Mesenchymal stem cell (in vitro differentiated cells and primary cell): ENCODE results near the gene BFSP2.

Experiments used
- DNase-seq: peaks from one replicate; pipeline ENCODE4 v3.0.0-alpha.2; 2013
- H2AFZ ChIP-seq: one replicate; pipeline ENCODE4 v1.6.1; 2013; ENCODE audit warnings: low read depth, mild to moderate bottlenecking, control low read depth, inconsistent platforms, low read length, moderate library complexity
- H2AK5ac ChIP-seq: 2 replicates; pipeline ENCODE4 v1.6.1; 2013; ENCODE audit warnings: low read length, moderate library complexity, mild to moderate bottlenecking, inconsistent platforms; ENCODE audit not compliant: severe bottlenecking
- H2BK120ac ChIP-seq: one replicate; pipeline ENCODE4 v1.6.1; 2013; ENCODE audit warnings: low read depth, mild to moderate bottlenecking, inconsistent platforms, low read length, moderate library complexity
- H2BK12ac ChIP-seq, 2 experiments: one replicate each; pipeline ENCODE4 v1.6.1; 2013; ENCODE audit warnings: inconsistent platforms in 2 of 2, low read length in 2 of 2, mild to moderate bottlenecking in 2 of 2, moderate library complexity in 2 of 2, control low read depth in 1 of 2
- H2BK15ac ChIP-seq: one replicate; pipeline ENCODE4 v1.6.1; 2013; ENCODE audit warnings: mild to moderate bottlenecking, low read depth, inconsistent platforms; ENCODE audit not compliant: poor library complexity, severe bottlenecking
- H2BK5ac ChIP-seq: 2 replicates; pipeline ENCODE4 v1.6.1; 2013; ENCODE audit warnings: low read depth, mild to moderate bottlenecking, low read length, control low read depth, inconsistent platforms; ENCODE audit not compliant: poor library complexity, severe bottlenecking
- H3K14ac ChIP-seq, 2 experiments: one replicate each; pipeline ENCODE4 v1.6.1; 2013; ENCODE audit warnings: inconsistent platforms in 2 of 2, low read length in 2 of 2, control low read depth in 1 of 2, mild to moderate bottlenecking in 1 of 2, moderate library complexity in 1 of 2
- H3K18ac ChIP-seq, 2 experiments: one replicate each; pipeline ENCODE4 v1.6.1; 2013; ENCODE audit warnings: inconsistent platforms in 2 of 2, low read length in 2 of 2, control low read depth in 1 of 2, low read depth in 1 of 2, mild to moderate bottlenecking in 1 of 2
- H3K23ac ChIP-seq, 2 experiments: one replicate each; pipeline ENCODE4 v1.6.1; 2013; ENCODE audit warnings: inconsistent platforms in 2 of 2, low read length in 2 of 2, mild to moderate bottlenecking in 2 of 2, moderate library complexity in 2 of 2, control low read depth in 1 of 2
- H3K27ac ChIP-seq: 2 replicates; pipeline ENCODE4 v1.5.1; 2013; ENCODE audit warnings: mild to moderate bottlenecking, moderate library complexity, low read length, control low read depth, inconsistent platforms; ENCODE audit not compliant: poor library complexity, severe bottlenecking
- H3K27me3 ChIP-seq, 2 experiments: 2 replicates each; pipeline versions ENCODE4 v1.6.1 to v1.7.0; 2013; ENCODE audit warnings: low read length in 2 of 2, mild to moderate bottlenecking in 2 of 2, moderate library complexity in 2 of 2, control low read depth in 1 of 2, inconsistent platforms in 1 of 2; ENCODE audit not compliant: control insufficient read depth in 1 of 2, insufficient read depth in 1 of 2
- H3K36me3 ChIP-seq, 2 experiments: 2 replicates each; pipeline versions ENCODE4 v1.6.1 to v1.7.0; 2013; ENCODE audit warnings: low read length in 2 of 2, control low read depth in 1 of 2, inconsistent platforms in 1 of 2, low read depth in 1 of 2, mild to moderate bottlenecking in 1 of 2; ENCODE audit not compliant: insufficient read depth in 2 of 2, control insufficient read depth in 1 of 2
- H3K4ac ChIP-seq, 2 experiments: one replicate each; pipeline ENCODE4 v1.6.1; 2013; ENCODE audit warnings: inconsistent platforms in 2 of 2, low read length in 2 of 2, mild to moderate bottlenecking in 2 of 2, moderate library complexity in 2 of 2, control low read depth in 1 of 2, low read depth in 1 of 2
- H3K4me1 ChIP-seq: 2 replicates; pipeline ENCODE4 v1.6.1; 2013; ENCODE audit warnings: low read depth, low read length, control low read depth; ENCODE audit not compliant: control insufficient read depth, insufficient read depth
- H3K4me2 ChIP-seq: 2 replicates; pipeline ENCODE4 v1.6.1; 2013; ENCODE audit warnings: low read length, mild to moderate bottlenecking, inconsistent platforms; ENCODE audit not compliant: poor library complexity, severe bottlenecking
- H3K4me3 ChIP-seq, 2 experiments: 2 replicates each; pipeline versions ENCODE4 v1.5.1 to v1.7.0; 2013; ENCODE audit warnings: low read length in 2 of 2, mild to moderate bottlenecking in 2 of 2, control low read depth in 1 of 2, low read depth in 1 of 2; ENCODE audit not compliant: insufficient read depth in 1 of 2
- H3K79me1 ChIP-seq: replicated peaks from 2 replicates; pipeline ENCODE4 v1.6.1; 2013; ENCODE audit warnings: mild to moderate bottlenecking, control low read depth, low read length, inconsistent platforms; ENCODE audit not compliant: poor library complexity, severe bottlenecking
- H3K9ac ChIP-seq: 2 replicates; pipeline ENCODE4 v1.7.0; 2013; ENCODE audit warnings: mild to moderate bottlenecking, low read length, moderate library complexity
- H3K9me3 ChIP-seq: 2 replicates; pipeline ENCODE4 v1.7.0; 2013; ENCODE audit warnings: mild to moderate bottlenecking, low read length; ENCODE audit not compliant: control insufficient read depth
- H4K8ac ChIP-seq: one replicate; pipeline ENCODE4 v1.6.1; 2013; ENCODE audit warnings: inconsistent platforms, mild to moderate bottlenecking, low read length, moderate library complexity
- H4K91ac ChIP-seq: one replicate; pipeline ENCODE4 v1.6.1; 2013; ENCODE audit warnings: mild to moderate bottlenecking, low read length, inconsistent platforms
- WGBS: methylation state at CpG from one replicate; pipeline ENCODE4 v1.1.7; 2013; ENCODE audit warnings: mixed read lengths; 5-methylcytosine and 5-hydroxymethylcytosine counted together

The BFSP2 gene

GRCh38 chr3:133393204-133393603 is 6.7 kb upstream of the BFSP2 start:
- H3K18ac ChIP-seq: no peak overlapping the region
- H3K23ac ChIP-seq: no peak overlapping the region
- no peak overlapping the region for H2AFZ ChIP-seq
- H3K4me1 ChIP-seq: peaks cover 5% of the 10 kb centered on the region
- no peak overlapping the region for H3K27ac ChIP-seq
- no peak overlapping the region for H3K4ac ChIP-seq
- H2BK15ac ChIP-seq: no peak overlapping the region
- peaks cover 0 to 3% of the 10 kb centered on the region in 2 experiments for H3K27me3 ChIP-seq
- no peak overlapping the region for H4K91ac ChIP-seq
- no peak overlapping the region for H3K4me2 ChIP-seq
- DNase-seq: no peak
- H3K79me1 ChIP-seq: no peaks in the 10 kb centered on the region
- H3K36me3 ChIP-seq: no peaks in the 10 kb centered on the region
- WGBS: 83% methylated on average over 1 of the region's 1 CpG
- H3K9ac ChIP-seq: no peak overlapping the region
- no peak overlapping the region for H3K4me3 ChIP-seq
- H2AK5ac ChIP-seq: no peak overlapping the region
- H2BK5ac ChIP-seq: no peak overlapping the region
- H3K14ac ChIP-seq: no peak overlapping the region
- H3K9me3 ChIP-seq: no peaks in the 10 kb centered on the region
- H4K8ac ChIP-seq: no peak overlapping the region
- no peak overlapping the region for H2BK12ac ChIP-seq
- H2BK120ac ChIP-seq: no peak overlapping the region

- no peak overlapping the region for H2AFZ ChIP-seq
- H2BK5ac ChIP-seq: no peak overlapping the region
- no peak overlapping the region for H2BK120ac ChIP-seq
- H2BK12ac ChIP-seq: no peak overlapping the region
- no peaks in the 10 kb centered on the region for H3K9me3 ChIP-seq
- peaks cover 2% of the 10 kb centered on the region for H3K4me1 ChIP-seq
- H2AK5ac ChIP-seq: no peak overlapping the region
- no peak overlapping the region for H3K23ac ChIP-seq
- H3K36me3 ChIP-seq: no peaks in the 10 kb centered on the region
- no peak overlapping the region for H3K14ac ChIP-seq
- no peak overlapping the region for H3K4ac ChIP-seq
- no peak overlapping the region for H4K91ac ChIP-seq
- no peak overlapping the region for H3K9ac ChIP-seq
- no peak overlapping the region for H3K4me2 ChIP-seq
- no peak overlapping the region for H2BK15ac ChIP-seq
- no peak overlapping the region for H3K4me3 ChIP-seq
- no peak overlapping the region for H3K18ac ChIP-seq
- peaks cover 0 to 3% of the 10 kb centered on the region in 2 experiments for H3K27me3 ChIP-seq
- DNase-seq: no peak
- H3K79me1 ChIP-seq: no peaks in the 10 kb centered on the region
- 67% methylated on average over 7 of the region's 7 CpGs for WGBS
- H3K27ac ChIP-seq: no peak overlapping the region
- H4K8ac ChIP-seq: no peak overlapping the region
These were observed 6.0 kb upstream of the BFSP2 start for GRCh38 chr3:133393691-133394474.

- no peak overlapping the region for H2BK15ac ChIP-seq
- no peak overlapping the region for H3K4me2 ChIP-seq
- no peak overlapping the region for H3K14ac ChIP-seq
- WGBS: 84% methylated on average over 1 of the region's 1 CpG
- no peaks in the 10 kb centered on the region for H3K36me3 ChIP-seq
- no peak overlapping the region for H4K8ac ChIP-seq
- no peak overlapping the region for H2BK12ac ChIP-seq
- H3K18ac ChIP-seq: no peak overlapping the region
- H3K4me1 ChIP-seq: no peaks in the 10 kb centered on the region
- DNase-seq: no peak
- H3K4ac ChIP-seq: no peak overlapping the region
- no peak overlapping the region for H2AK5ac ChIP-seq
- H3K27ac ChIP-seq: no peak overlapping the region
- H3K27me3 ChIP-seq: peaks cover 0 to 3% of the 10 kb centered on the region in 2 experiments
- H3K23ac ChIP-seq: no peak overlapping the region
- no peak overlapping the region for H2AFZ ChIP-seq
- H3K4me3 ChIP-seq: no peak overlapping the region
- H4K91ac ChIP-seq: no peak overlapping the region
- H3K9me3 ChIP-seq: no peaks in the 10 kb centered on the region
- no peak overlapping the region for H2BK5ac ChIP-seq
- H2BK120ac ChIP-seq: no peak overlapping the region
- H3K9ac ChIP-seq: no peak overlapping the region
- H3K79me1 ChIP-seq: no peaks in the 10 kb centered on the region
These were observed 5.1 kb upstream of the BFSP2 start for GRCh38 chr3:133394561-133395311.

GRCh38 chr3:133396906-133397305 is 3.0 kb upstream of the BFSP2 start:
- H3K36me3 ChIP-seq: no peaks in the 10 kb centered on the region
- no peak overlapping the region for H3K14ac ChIP-seq
- H4K8ac ChIP-seq: no peak overlapping the region
- H2BK12ac ChIP-seq: no peak overlapping the region
- H2AFZ ChIP-seq: no peak overlapping the region
- H3K9ac ChIP-seq: no peak overlapping the region
- WGBS: 92% methylated on average over 10 of the region's 10 CpGs
- no peaks in the 10 kb centered on the region for H3K79me1 ChIP-seq
- H3K4me3 ChIP-seq: no peak overlapping the region
- no peak overlapping the region for H2BK120ac ChIP-seq
- H2AK5ac ChIP-seq: no peak overlapping the region
- H3K4me1 ChIP-seq: no peaks in the 10 kb centered on the region
- H2BK5ac ChIP-seq: no peak overlapping the region
- no peak overlapping the region for H4K91ac ChIP-seq
- H3K4ac ChIP-seq: no peak overlapping the region
- no peak overlapping the region for H3K4me2 ChIP-seq
- H3K9me3 ChIP-seq: no peaks in the 10 kb centered on the region
- no peak overlapping the region for H3K27ac ChIP-seq
- DNase-seq: no peak
- H2BK15ac ChIP-seq: no peak overlapping the region
- H3K18ac ChIP-seq: no peak overlapping the region
- peaks cover 0 to 3% of the 10 kb centered on the region in 2 experiments for H3K27me3 ChIP-seq
- no peak overlapping the region for H3K23ac ChIP-seq
